Caco-2 (cell line): ENCODE measurements around the gene RBM7. TPM values are rescaled to one million over a fixed set of nuclear protein-coding genes. Genes with fewer than 3 reads are reported as not detected.

ENCODE experiments used
- BruUV-seq: library from RNA; stranded (reverse); fragments of 400-500 nt; replicated peaks from 2 replicates; lab custom pipeline; 2021; lab: Mats Ljungman, UMichigan
- CTCF ChIA-PET: fragments of 300-600 bp; sonication (Branson Sonifier 250); formaldehyde crosslinking; loops from one replicate; lab custom pipeline; 2022; ENCODE audit warnings: antibody characterized with exemption; lab: Charles Lee
- POLR2A ChIA-PET: fragments of 300-600 bp; sonication (Branson Sonifier 250); formaldehyde crosslinking; loops from one replicate; lab custom pipeline; 2022; ENCODE audit warnings: antibody characterized with exemption; lab: Charles Lee
- DNase-seq, 2 experiments: peaks; one replicate each; pipeline versions ENCODE4 v3.0.0 to v3.0.0-alpha.2; 2020 to 2022
- H3K27me3 ChIP-seq: replicated peaks from 2 replicates; pipeline ENCODE4 v1.6.0; 2011; ENCODE audit warnings: low read length; ENCODE audit not compliant: control insufficient read depth, insufficient read depth
- H3K36me3 ChIP-seq: 2 replicates; pipeline ENCODE4 v1.5.1; 2011; ENCODE audit warnings: low read length; ENCODE audit not compliant: control insufficient read depth, insufficient read depth
- H3K4me1 ChIP-seq: fragments of 250-450 bp; sonication (Bioruptor Pico); 2 replicates; pipeline ENCODE4 v1.5.1; 2020; ENCODE audit warnings: mild to moderate bottlenecking
- H3K4me3 ChIP-seq: 2 replicates; pipeline ENCODE4 v1.5.1; 2011; ENCODE audit warnings: low read depth, mild to moderate bottlenecking, control low read depth, low read length
- H3K9me3 ChIP-seq: fragments of 250-450 bp; sonication (Bioruptor Pico); 2 replicates; pipeline ENCODE4 v1.5.1; 2020; ENCODE audit warnings: mild to moderate bottlenecking, moderate library complexity
- H3K27ac Mint-ChIP-seq: one replicate; pipeline ENCODE4 v1.8.0; 2022; ENCODE audit warnings: mixed read lengths; ENCODE audit not compliant: unreplicated experiment
- H3K27me3 Mint-ChIP-seq: one replicate; pipeline ENCODE4 v1.8.0; 2022; ENCODE audit warnings: mixed read lengths; ENCODE audit not compliant: insufficient read depth, unreplicated experiment
- H3K36me3 Mint-ChIP-seq: one replicate; pipeline ENCODE4 v1.8.0; 2022; ENCODE audit warnings: mild to moderate bottlenecking, mixed read lengths; ENCODE audit not compliant: insufficient read depth, unreplicated experiment
- H3K4me1 Mint-ChIP-seq: one replicate; pipeline ENCODE4 v1.8.0; 2022; ENCODE audit warnings: low read depth, mixed read lengths; ENCODE audit not compliant: unreplicated experiment
- H3K4me3 Mint-ChIP-seq: one replicate; pipeline ENCODE4 v1.8.0; 2022; ENCODE audit warnings: mild to moderate bottlenecking, moderate library complexity, mixed read lengths; ENCODE audit not compliant: unreplicated experiment
- H3K9me3 Mint-ChIP-seq: one replicate; pipeline ENCODE4 v1.8.0; 2022; ENCODE audit warnings: mixed read lengths; ENCODE audit not compliant: unreplicated experiment
- intact Hi-C: fragments of 100-400 bp; cut with micrococcal nuclease; formaldehyde crosslinking; loops from one replicate; pipeline ENCODE4 v1.10.0; 2022; ENCODE audit not compliant: unreplicated experiment
- total RNA-seq: library from RNA; stranded (reverse); gene quantifications from 2 replicates; pipeline ENCODE4 v1.2.3, GENCODE V29; 2022
- TF ChIP-seq, protein P1 (sequence below), 2 experiments: fragments of 200-600 bp in 1 of 2; IDR thresholded peaks; 1 replicate in 1 of 2; 2 replicates in 1 of 2; pipeline versions ENCODE4 v1.5.1 to v1.8.0; 2011 to 2022; ENCODE audit warnings: antibody characterized with exemption in 1 of 2, control low read depth in 1 of 2, inconsistent platforms in 1 of 2, low read depth in 1 of 2, low read length in 1 of 2, mild to moderate bottlenecking in 1 of 2, moderate library complexity in 1 of 2; ENCODE audit not compliant: insufficient read depth in 1 of 2, severe bottlenecking in 1 of 2, unreplicated experiment in 1 of 2

The RBM7 gene
- total RNA-seq, 1 experiment from 2014 or later = 57.6 TPM

- no peak for DNase-seq
- peak overlapping the region; percentile 91 for H3K4me3 Mint-ChIP-seq
- H3K4me1 Mint-ChIP-seq = peaks cover 36% of the 10 kb centered on the region
- H3K9me3 Mint-ChIP-seq = no peaks in the 10 kb centered on the region
- Histone ChIP-seq H3K9me3 (no peaks in the 10 kb centered on the region), H3K27me3 (no peaks in the 10 kb centered on the region), H3K4me3 (peak overlapping the region; percentile 51), H3K4me1 (peaks cover 16% of the 10 kb centered on the region), H3K36me3 (peaks cover 3% of the 10 kb centered on the region; the same call in 1 of the 2 replicates)
- BruUV-seq = no TSS peak
- intact Hi-C loops = loop anchor here (2.0 to 5.0 kb wide), 2 partner anchors 61 to 156 kb away; partner anchors contain the start of gene NXPE1
- H3K27ac Mint-ChIP-seq = peak overlapping the region; percentile 99
- peaks cover 48% of the 10 kb centered on the region for H3K36me3 Mint-ChIP-seq
- no peaks in the 10 kb centered on the region for H3K27me3 Mint-ChIP-seq
- POLR2A ChIA-PET = interaction anchor here (1.1 kb wide), 1 partner anchor 39 kb away, joined by 3 read pairs; no protein-coding TSS in a partner anchor
- TF ChIP-seq, protein P1, sequence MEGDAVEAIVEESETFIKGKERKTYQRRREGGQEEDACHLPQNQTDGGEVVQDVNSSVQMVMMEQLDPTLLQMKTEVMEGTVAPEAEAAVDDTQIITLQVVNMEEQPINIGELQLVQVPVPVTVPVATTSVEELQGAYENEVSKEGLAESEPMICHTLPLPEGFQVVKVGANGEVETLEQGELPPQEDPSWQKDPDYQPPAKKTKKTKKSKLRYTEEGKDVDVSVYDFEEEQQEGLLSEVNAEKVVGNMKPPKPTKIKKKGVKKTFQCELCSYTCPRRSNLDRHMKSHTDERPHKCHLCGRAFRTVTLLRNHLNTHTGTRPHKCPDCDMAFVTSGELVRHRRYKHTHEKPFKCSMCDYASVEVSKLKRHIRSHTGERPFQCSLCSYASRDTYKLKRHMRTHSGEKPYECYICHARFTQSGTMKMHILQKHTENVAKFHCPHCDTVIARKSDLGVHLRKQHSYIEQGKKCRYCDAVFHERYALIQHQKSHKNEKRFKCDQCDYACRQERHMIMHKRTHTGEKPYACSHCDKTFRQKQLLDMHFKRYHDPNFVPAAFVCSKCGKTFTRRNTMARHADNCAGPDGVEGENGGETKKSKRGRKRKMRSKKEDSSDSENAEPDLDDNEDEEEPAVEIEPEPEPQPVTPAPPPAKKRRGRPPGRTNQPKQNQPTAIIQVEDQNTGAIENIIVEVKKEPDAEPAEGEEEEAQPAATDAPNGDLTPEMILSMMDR (IDR thresholded peaks at IDR 0.05; ENCODE audit: insufficient read depth in 1 of 2, low read depth in 1 of 2, low read length in 1 of 2, severe bottlenecking in 1 of 2, unreplicated experiment in 1 of 2) = no peak
- CTCF ChIA-PET = no interaction called here
Observed at GRCh38 chr11:114401311-114401710, 845 bp downstream of the RBM7 start.

GRCh38 chr11:114412946-114413345 is 12.5 kb downstream of the RBM7 start:
- ChIA-PET POLR2A (interaction anchor here (0.7 kb wide), 1 partner anchor 12 kb away, joined by 3 read pairs; the partner anchor contains the start of genes C11orf71 and RBM7), CTCF (no interaction called here)
- BruUV-seq = no TSS peak
- Mint-ChIP-seq H3K36me3 (peaks cover 37% of the 10 kb centered on the region), H3K4me1 (peaks cover 4% of the 10 kb centered on the region), H3K27ac (no peak overlapping the region), H3K9me3 (no peaks in the 10 kb centered on the region), H3K4me3 (no peak overlapping the region), H3K27me3 (no peaks in the 10 kb centered on the region)
- no peak for DNase-seq
- Histone ChIP-seq H3K9me3 (no peaks in the 10 kb centered on the region), H3K4me3 (no peak overlapping the region), H3K4me1 (no peaks in the 10 kb centered on the region), H3K27me3 (no peaks in the 10 kb centered on the region), H3K36me3 (peaks cover 2% of the 10 kb centered on the region; the same call in 1 of the 2 replicates)
- TF ChIP-seq, protein P1 (IDR thresholded peaks at IDR 0.05; ENCODE audit: insufficient read depth in 1 of 2, low read depth in 1 of 2, low read length in 1 of 2, severe bottlenecking in 1 of 2, unreplicated experiment in 1 of 2) = no peak
- intact Hi-C loops = no loop called here

DNA sequence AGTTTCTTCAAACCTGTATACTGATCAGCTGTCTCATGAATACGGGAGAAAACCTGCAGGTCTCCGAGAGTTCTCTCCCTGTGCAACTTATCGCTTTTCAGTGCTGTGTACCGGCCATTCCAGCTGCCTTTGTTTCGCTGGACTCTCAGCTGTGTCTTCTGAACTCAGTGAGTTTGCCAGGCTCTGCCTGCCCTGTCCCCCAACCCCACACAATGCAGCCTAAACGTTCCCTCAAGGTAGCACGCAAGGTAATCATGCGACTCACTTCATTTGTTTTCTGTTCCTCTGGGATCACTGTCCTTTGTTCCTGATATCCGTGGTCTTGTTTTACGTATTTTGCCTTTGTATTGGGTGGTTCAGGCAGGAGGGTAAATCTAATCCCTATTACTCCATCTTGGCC is 13.5 kb downstream of the RBM7 start:
- H3K27ac Mint-ChIP-seq = no peak overlapping the region
- no peak overlapping the region for H3K4me3 Mint-ChIP-seq
- H3K9me3 Mint-ChIP-seq = no peaks in the 10 kb centered on the region
- H3K36me3 Mint-ChIP-seq = peaks cover 31% of the 10 kb centered on the region
- peaks cover 5% of the 10 kb centered on the region for H3K4me1 Mint-ChIP-seq
- BruUV-seq = no TSS peak
- intact Hi-C loops = no loop called here
- Histone ChIP-seq H3K36me3 (peaks cover under 1% of the 10 kb centered on the region; the same call in 1 of the 2 replicates), H3K4me3 (no peak overlapping the region), H3K9me3 (no peaks in the 10 kb centered on the region), H3K27me3 (no peaks in the 10 kb centered on the region), H3K4me1 (no peaks in the 10 kb centered on the region)
- POLR2A ChIA-PET = no interaction called here
- CTCF ChIA-PET = no interaction called here
- TF ChIP-seq, protein P1 (IDR thresholded peaks at IDR 0.05; ENCODE audit: insufficient read depth in 1 of 2, low read depth in 1 of 2, low read length in 1 of 2, severe bottlenecking in 1 of 2, unreplicated experiment in 1 of 2) = no peak
- no peak for DNase-seq
- H3K27me3 Mint-ChIP-seq = no peaks in the 10 kb centered on the region
